HG03064 (cell line): ENCODE measurements around the gene JMJD7.
"Not testable (repeated sequence)": the region's sequence is repeated elsewhere in the genome, so short reads cannot be mapped to it uniquely, and the experiment has no call there.

Experiments
- ATAC-seq: cut with Tn5 transposase; IDR thresholded peaks from one replicate; pipeline ENCODE4 v1.9.1; 2021; ENCODE audit warnings: low read depth; ENCODE audit not compliant: unreplicated experiment

Gene JMJD7

DNA sequence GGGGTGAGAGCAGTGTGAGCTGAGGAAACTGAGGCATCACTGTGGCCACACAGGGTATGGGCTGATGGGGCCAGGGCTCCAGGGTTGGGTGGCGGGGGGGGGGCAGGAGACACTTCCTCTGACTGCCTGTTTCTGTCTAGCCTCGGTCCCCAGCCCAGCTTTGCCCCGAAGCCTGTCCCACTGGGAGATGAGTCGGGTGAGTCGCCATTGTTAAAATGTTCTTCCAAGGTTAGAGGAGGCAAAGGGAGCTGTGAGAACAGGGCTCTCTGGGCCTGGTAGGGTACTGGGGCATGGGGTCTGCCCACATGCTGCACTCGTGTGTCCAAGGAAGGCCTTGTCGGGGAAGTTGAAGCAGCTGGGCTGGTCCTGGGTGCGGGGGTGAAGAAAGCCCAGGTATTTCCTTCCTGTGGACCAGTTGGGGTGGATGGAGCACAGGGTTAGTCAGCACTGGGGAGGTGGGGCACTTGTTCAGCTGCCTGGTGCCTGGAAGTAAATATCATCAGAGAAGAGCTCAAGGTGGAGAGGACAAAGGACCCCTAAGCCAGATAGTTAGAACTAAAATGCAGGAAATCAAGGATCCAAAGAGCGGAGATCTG is 8.3 kb upstream of the JMJD7 start:
- ATAC-seq = no peak

DNA sequence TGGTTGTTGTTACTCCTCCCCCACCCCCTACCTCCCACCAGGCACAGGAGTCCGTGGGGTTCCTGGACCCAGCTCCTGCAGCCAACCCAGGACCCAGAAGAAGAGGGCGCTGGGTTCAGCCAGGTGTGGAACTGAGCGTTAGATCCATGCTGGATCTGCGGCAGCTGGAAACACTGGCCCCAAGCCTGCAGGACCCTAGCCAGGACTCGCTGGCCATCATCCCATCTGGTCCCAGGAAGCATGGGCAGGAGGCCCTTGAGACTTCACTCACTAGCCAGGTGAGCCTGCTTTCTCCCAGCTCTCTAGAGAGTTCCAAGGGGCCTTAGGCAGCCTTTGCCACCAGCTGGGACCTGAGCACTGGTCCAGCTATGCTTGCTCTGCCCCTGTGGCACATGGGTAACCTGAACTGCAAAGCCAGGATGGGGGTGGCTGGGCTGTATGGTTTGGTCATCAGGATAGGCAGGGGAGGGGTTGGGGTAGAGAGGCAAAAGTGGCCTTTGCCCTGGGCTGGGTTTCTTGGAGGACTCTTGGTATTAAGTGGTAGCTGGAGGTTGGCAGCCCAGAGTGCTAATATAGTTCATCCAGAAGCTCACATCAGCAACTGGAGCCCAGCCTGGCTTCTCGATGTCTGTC is 7.0 kb upstream of the JMJD7 start:
- ATAC-seq = no peak

DNA sequence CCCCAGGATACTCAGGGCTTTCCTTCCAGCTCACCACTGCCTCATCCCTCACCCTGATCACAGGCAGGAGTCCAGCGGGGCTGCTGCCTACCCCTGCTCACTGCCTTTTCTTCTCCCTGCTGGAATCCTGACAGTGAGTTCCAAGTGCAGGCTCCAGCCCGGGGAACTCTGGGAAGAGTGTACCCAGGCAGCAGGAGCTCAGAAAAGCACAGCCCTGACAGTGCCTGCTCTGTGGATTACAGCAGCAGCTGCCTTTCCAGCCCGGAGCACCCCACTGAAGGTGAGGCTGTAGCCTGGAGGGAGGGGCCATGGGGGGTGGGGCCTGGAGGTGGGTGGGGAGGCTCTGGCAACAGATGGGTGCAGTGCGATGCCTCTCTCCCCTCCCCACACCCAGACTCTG is 6.1 kb upstream of the JMJD7 start:
- no peak for ATAC-seq

- ATAC-seq = no peak
Measured at GRCh38 chr15:41822471-41822870, 5.4 kb upstream of the JMJD7 start.

GRCh38 chr15:41822957-41823356 is 4.9 kb upstream of the JMJD7 start:
- ATAC-seq = no peak

GRCh38 chr15:41823502-41823901 is 4.4 kb upstream of the JMJD7 start:
- ATAC-seq = no peak

DNA sequence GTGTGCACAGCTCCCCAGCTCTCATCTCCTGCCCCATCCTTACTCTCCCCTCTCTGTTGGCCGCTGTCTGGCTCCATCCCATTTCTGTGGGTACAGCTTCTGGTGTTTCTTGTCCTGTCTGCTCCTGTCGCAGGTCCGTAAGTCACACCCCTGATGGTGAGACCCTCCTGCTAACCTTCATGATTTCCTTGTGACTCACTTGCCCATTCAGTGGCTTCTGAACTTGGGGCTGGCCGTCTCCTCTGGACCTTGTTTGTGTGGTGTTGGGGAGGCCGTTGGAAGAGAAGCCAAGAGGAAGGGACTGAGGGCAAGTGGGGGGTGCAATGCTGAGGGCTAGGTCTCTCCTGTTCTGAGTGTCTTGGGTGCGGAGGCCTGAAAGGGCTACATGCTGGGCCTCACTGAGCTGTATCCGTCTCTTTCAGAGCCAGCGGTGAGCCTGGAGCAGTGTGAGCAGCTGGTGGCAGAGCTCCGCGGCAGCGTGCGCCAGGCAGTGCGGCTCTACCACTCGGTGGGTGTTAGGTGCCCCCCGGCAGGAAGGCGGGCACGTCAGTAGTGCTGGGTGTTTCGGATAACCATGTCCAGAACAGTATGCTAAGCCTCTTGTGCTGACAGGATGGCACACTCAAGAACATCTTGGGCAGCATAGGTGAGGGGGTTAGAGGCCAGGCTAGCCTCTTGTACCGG is 3.7 kb upstream of the JMJD7 start:
- ATAC-seq = no peak

- ATAC-seq = no peak
Measured at GRCh38 chr15:41825145-41825544, 2.7 kb upstream of the JMJD7 start.

DNA sequence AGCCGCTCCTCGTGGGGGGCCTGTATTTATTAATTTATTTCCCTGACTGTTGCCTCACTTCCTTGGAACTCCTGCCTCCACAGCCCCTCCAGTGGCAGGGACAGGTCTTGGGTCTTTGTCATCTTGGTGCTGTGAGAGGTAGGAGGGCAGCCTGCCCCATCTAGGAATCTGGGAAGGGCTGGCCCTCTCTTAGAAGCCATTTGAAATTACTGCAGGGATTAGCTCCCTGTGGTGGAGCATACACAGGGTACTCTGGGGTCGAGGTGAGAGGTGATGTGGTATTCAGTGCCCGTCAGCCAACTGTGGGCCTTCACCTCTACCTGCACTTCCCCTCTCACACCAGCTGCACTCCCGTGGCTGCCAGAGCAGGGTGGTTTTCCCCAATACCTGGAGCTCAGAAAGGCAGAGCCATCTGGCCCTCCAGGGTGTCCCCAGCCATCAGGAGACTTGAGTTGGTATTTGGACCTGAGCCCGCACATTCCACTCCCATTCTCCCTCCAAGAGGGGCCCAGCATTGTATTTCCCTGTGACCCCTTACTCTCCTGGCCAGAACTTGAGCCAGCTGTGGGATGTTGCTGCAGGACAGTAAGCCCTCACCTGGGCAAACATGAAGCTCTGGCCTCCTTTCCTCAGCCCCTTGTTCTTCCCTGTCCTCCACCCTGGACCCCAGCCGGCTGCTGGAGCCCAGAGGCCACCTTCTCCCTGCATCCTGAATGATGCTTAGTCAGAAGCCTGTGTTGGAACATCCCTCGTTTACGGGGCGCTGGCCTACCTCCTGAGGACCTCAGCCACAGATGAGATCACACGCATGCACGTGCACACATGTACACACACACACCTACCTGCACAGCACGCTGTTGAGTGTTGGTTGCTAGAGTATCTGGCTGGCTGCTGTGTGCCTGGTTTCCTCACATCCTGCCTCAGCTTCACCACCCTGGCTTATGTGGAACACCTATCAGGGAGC is 2.0 kb upstream of the JMJD7 start:
- ATAC-seq = no peak

GRCh38 chr15:41827290-41827879 is 507 bp upstream of the JMJD7 start:
- no peak for ATAC-seq

- no peak for ATAC-seq
Measured at GRCh38 chr15:41828807-41829141, 882 bp downstream of the JMJD7 start.

DNA sequence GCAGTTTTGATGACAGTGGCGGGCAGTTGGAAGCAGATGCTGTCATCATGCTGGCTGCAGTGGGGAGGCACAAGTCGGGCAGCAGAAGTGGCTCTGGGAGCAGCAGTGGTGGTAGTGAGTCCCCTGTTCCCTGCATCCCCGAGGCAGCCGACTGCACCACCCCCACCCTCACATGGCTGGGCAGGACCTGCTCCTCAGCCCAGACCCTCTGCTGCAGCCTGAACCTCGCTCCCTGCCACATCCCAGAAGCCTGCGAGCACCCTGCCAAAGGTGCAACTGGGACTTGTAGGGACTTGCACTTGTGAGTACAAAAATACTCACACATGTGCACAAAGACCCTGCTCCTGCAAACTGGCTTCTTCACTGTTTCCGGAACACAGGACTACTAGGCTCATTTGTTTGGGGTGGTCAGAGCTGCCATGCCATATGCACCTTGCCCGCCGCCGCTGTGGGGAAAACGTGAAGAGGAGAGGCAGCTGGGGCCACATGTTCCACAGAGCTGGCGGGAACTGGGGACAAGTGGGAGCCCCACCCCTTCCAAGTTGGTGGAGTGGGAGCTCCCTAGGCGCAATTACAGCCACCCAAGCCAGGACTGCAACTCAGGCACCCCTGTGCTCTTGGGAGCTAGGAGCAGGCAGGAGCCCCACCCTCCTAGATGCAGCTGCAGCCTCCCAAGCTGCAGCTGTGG is 2.2 kb downstream of the JMJD7 start:
- ATAC-seq = no peak

DNA sequence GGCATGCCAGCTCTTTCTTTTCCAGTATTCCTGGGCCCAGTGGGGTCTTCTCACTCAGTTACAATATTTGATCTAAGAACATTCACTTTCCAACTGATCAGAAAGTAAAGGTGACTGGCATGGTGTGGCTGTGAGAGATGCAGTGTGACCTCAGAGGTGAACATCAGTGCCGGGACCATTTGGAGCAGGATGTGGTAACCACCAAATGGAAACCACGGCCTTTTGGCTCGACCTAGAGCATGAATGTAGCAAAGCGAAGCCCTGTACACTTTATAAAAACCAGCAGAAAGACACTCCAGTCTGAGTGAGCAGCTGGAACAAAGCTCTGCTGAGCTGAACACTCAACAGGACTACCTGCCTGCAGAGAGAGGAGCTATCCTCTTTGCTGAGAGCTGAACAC is 3.4 kb downstream of the JMJD7 start:
- ATAC-seq = not testable (repeated sequence)

DNA sequence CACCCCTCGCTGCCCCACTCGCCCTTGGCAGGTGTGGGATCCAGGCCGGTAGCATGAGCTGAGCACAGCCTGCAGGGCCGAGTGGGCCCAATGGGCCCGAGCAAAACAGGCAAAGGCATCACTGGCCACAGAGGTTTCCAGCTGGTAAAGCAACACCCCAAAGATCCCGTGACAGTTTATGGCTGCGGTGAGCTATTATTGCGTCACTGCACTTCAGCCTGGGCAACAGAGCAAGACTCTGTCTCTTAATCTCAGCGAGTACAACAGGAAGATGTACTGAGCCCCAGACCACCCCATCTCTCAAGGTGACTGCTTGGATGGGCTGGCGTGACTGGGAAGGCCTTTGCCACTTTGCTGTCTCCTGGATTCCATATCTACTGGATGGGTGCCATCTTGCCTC is 4.3 kb downstream of the JMJD7 start:
- ATAC-seq = no peak

- ATAC-seq = no peak
Measured at GRCh38 chr15:41832875-41833274, 5.0 kb downstream of the JMJD7 start.

DNA sequence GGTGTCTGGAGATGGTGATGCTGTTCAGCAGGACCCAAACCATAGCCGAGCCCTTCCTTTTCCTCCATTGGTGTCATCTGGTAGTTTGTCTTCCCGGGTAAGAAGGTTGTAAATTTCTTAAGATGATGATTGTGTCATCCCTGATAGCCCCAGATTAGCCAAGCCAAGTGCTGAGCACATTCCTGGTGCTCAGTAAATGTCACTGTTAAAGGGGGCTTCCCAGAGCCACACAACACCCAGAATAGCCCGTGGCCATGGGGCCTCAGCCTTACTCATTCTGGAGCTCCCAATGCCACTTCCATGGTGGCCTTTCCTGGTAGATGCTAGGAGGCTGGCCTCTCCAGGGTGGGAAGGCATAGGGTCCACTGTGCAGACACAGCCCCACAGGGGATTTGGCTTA is 6.2 kb downstream of the JMJD7 start:
- no peak for ATAC-seq

DNA sequence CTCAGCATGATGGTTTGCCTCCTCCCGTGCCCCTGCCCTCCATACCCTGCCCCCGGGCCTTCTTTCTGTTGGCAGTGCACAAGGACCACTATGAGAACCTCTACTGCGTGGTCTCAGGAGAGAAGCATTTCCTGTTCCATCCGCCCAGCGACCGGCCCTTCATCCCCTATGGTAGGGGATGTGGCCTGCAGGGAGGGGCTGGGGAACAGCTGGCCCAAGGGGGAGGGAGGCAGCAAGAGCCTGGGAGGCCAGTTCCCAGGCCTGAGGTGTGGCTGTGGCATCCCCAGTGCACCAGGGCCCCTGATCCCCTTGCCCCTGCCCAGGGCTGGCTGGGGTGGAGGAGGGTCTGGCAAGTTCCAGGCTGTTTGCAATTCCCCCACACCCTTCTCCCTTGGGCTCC is 8.2 kb downstream of the JMJD7 start:
- no peak for ATAC-seq

DNA sequence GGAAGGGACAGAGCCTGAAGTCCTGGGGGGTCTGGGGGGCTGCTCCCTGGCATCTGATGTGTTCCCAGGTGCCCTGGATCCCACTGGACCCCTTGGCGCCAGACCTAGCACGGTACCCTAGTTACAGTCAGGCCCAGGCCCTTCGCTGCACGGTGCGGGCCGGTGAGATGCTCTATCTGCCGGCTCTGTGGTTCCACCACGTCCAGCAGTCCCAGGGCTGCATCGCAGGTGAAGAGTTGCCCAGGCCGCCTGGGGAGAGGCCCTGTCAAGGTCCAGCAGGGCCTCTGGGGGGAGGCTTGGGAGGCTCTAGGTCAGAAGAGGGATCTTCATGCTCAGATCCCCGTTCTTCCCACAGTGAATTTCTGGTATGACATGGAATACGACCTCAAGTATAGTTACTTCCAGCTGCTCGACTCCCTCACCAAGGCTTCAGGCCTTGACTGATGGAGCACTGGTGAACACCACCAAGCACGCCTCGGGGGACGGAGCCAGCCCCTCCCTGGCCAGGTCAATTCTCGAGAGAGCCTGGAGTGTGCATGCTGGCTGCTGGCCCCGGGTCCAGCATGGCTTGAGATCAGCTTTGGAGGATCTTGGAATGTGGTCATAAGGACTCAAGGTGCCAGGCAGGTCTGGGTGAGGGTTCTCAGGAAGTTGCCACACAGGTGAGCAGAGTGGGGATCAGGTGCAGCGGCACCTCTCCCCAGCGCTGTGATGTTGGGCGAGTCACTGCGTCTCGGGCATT is 9.0 kb downstream of the JMJD7 start:
- ATAC-seq = no peak

- ATAC-seq = no peak
Measured at GRCh38 chr15:41838400-41838897, 10.6 kb downstream of the JMJD7 start, which contains the start of gene PLA2G4B. TSS of gene PLA2G4B (plus strand) at chr15:41838847. CDS start at chr15:41838914, 67 bp downstream.
